HG02840 (cell line): Measurements from ENCODE around the gene ASB1.
A peak's percentile ranks its signal among the peaks of the same experiment; 100 is the strongest.

ENCODE experiments used
- ATAC-seq: cut with Tn5 transposase; IDR thresholded peaks from one replicate; pipeline ENCODE4 v1.9.1; 2021; ENCODE audit warnings: mild to moderate bottlenecking, moderate library complexity, moderate number of reproducible peaks; ENCODE audit not compliant: unreplicated experiment, low FRiP score

Gene ASB1

GRCh38 chr2:238426568-238427434 is at the start of gene ASB1:
Gene ASB1, plus strand, starts transcription at chr2:238426927. Its CDS starts 144 bp downstream, at chr2:238427071.
- ATAC-seq: peak; percentile 85

- no peak for ATAC-seq
Measured at GRCh38 chr2:238378230-238379095, 48.3 kb upstream of the ASB1 start.

- ATAC-seq: no peak
Measured at GRCh38 chr2:238379096-238379810, 47.5 kb upstream of the ASB1 start.

- no peak for ATAC-seq
Measured at GRCh38 chr2:238380336-238380735, 46.4 kb upstream of the ASB1 start.

- ATAC-seq: no peak
Measured at GRCh38 chr2:238380785-238381184, 45.9 kb upstream of the ASB1 start.

GRCh38 chr2:238381341-238382115 is 45.2 kb upstream of the ASB1 start:
- no peak for ATAC-seq

GRCh38 chr2:238382381-238382781 is 44.3 kb upstream of the ASB1 start:
- ATAC-seq: no peak

GRCh38 chr2:238383135-238383534 is 43.6 kb upstream of the ASB1 start:
- ATAC-seq: no peak

- ATAC-seq: no peak
Measured at GRCh38 chr2:238383743-238384380, 42.9 kb upstream of the ASB1 start.

- ATAC-seq: no peak
Measured at GRCh38 chr2:238387332-238387731, 39.4 kb upstream of the ASB1 start.

- no peak for ATAC-seq
Measured at GRCh38 chr2:238388794-238389193, 37.9 kb upstream of the ASB1 start.

GRCh38 chr2:238389988-238390589 is 36.6 kb upstream of the ASB1 start:
- no peak for ATAC-seq

GRCh38 chr2:238391042-238391689 is 35.6 kb upstream of the ASB1 start:
- ATAC-seq: no peak

GRCh38 chr2:238396663-238397062 is 30.1 kb upstream of the ASB1 start:
- ATAC-seq: no peak

GRCh38 chr2:238397356-238397755 is 29.4 kb upstream of the ASB1 start:
- no peak for ATAC-seq

GRCh38 chr2:238398577-238398976 is 28.1 kb upstream of the ASB1 start:
- no peak for ATAC-seq

GRCh38 chr2:238399094-238399493 is 27.6 kb upstream of the ASB1 start:
- no peak for ATAC-seq

GRCh38 chr2:238401551-238401950 is 25.2 kb upstream of the ASB1 start:
- no peak for ATAC-seq
